HCT116 (cell line): ENCODE data around the gene AKT1. TPM values are rescaled to one million over a fixed set of nuclear protein-coding genes. Genes with fewer than 3 reads are reported as not detected.
A peak's percentile ranks its signal among the peaks of the same experiment; 100 is the strongest.

ENCODE experiments used
- ATAC-seq: fragments of 200-7000 bp; cut with Tn5 transposase; 2 replicates; pipeline ENCODE4 v1.9.1; 2020; ENCODE audit warnings: mild to moderate bottlenecking, moderate library complexity
- BruUV-seq: library from RNA; stranded (reverse); fragments of 400-500 nt; replicated peaks from 2 replicates; lab custom pipeline; 2021; lab: Mats Ljungman, UMichigan
- CTCF ChIA-PET: fragments of 300-600 bp; sonication (Branson Sonifier 250); formaldehyde crosslinking; loops from one replicate; lab custom pipeline; 2021; ENCODE audit warnings: antibody characterized with exemption; lab: Charles Lee
- POLR2A ChIA-PET: fragments of 300-600, 350-600 bp; sonication (Branson Sonifier 250); formaldehyde crosslinking; loops from one replicate; lab custom pipeline; 2021; ENCODE audit warnings: antibody characterized with exemption; lab: Charles Lee
- RAD21 ChIA-PET, 2 experiments: fragments of 300-600 bp; sonication (Branson Sonifier 250); formaldehyde crosslinking; loops; one replicate each; lab custom pipeline; 2023; ENCODE audit warnings: low total read pairs in 2 of 2; ENCODE audit not compliant: uncharacterized antibody in 2 of 2, unreplicated experiment in 2 of 2, low non-redundant PET in 1 of 2; lab: Charles Lee
- DNase-seq: peaks from one replicate; pipeline ENCODE4 v3.0.0-alpha.2; 2010; ENCODE audit warnings: low read depth, low spot score
- H2AFZ ChIP-seq: fragments of 200-600 bp; shearing (Covaris generic), sonication (generic); 2 replicates; pipeline ENCODE4 v1.6.1; 2017; ENCODE audit warnings: low read depth, mixed run types, mixed read lengths, antibody characterized with exemption, low read length; ENCODE audit not compliant: poor library complexity, severe bottlenecking
- H3K27ac ChIP-seq: 2 replicates; pipeline ENCODE4 v1.5.1; 2012; ENCODE audit warnings: low read depth, low read length
- H3K27me3 ChIP-seq: fragments of 200-600 bp; sonication (generic); 2 replicates; pipeline ENCODE4 v1.6.1; 2016; ENCODE audit warnings: mixed run types, low read length, mixed read lengths; ENCODE audit not compliant: insufficient read depth
- H3K36me3 ChIP-seq, 2 experiments: fragments of 200-500 bp in 1 of 2; fragments of 200-600 bp in 1 of 2; sonication (Bioruptor generic) in 1 of 2; sonication (generic) in 1 of 2; 2 replicates each; pipeline versions ENCODE4 v1.5.1 to v1.6.1; 2014 to 2016; ENCODE audit warnings: low read length in 2 of 2, inconsistent platforms in 1 of 2, mixed read lengths in 1 of 2, mixed run types in 1 of 2; ENCODE audit not compliant: insufficient read depth in 2 of 2, control insufficient read depth in 1 of 2
- H3K4me1 ChIP-seq, 2 experiments: fragments of 200-600 bp in 1 of 2; sonication (generic) in 1 of 2; 2 replicates each; pipeline versions ENCODE4 v1.5.1 to v1.6.1; 2012 to 2017; ENCODE audit warnings: low read length in 2 of 2, inconsistent platforms in 1 of 2, mild to moderate bottlenecking in 1 of 2, mixed read lengths in 1 of 2, mixed run types in 1 of 2, moderate library complexity in 1 of 2; ENCODE audit not compliant: insufficient read depth in 2 of 2, control insufficient read depth in 1 of 2
- H3K4me2 ChIP-seq: fragments of 200-600 bp; sonication (generic); 2 replicates; pipeline ENCODE4 v1.6.1; 2017; ENCODE audit warnings: mixed run types, low read length, mixed read lengths
- H3K4me3 ChIP-seq, 2 experiments: fragments of 200-600 bp in 1 of 2; sonication (generic) in 1 of 2; replicated peaks in 1 of 2; 2 replicates each; pipeline ENCODE4 v1.5.1; 2011 to 2016; ENCODE audit warnings: low read length in 2 of 2, control low read depth in 1 of 2, low read depth in 1 of 2, mild to moderate bottlenecking in 1 of 2, mixed read lengths in 1 of 2, mixed run types in 1 of 2
- H3K79me2 ChIP-seq: fragments of 200-600 bp; sonication (generic); 2 replicates; pipeline ENCODE4 v1.6.1; 2017; ENCODE audit warnings: mild to moderate bottlenecking, mixed run types, low read length, moderate library complexity, mixed read lengths; ENCODE audit not compliant: insufficient read depth
- H3K9ac ChIP-seq: fragments of 200-600 bp; sonication (generic); 2 replicates; pipeline ENCODE4 v1.6.1; 2016; ENCODE audit warnings: low read length, mixed read lengths
- H3K9me2 ChIP-seq: fragments of 200-600 bp; sonication (generic), shearing (Covaris generic); 2 replicates; pipeline ENCODE4 v1.6.1; 2017; ENCODE audit warnings: mixed run types, mild to moderate bottlenecking, moderate library complexity; ENCODE audit not compliant: insufficient read depth
- H3K9me3 ChIP-seq, 2 experiments: fragments of 200-500 bp in 1 of 2; fragments of 200-600 bp in 1 of 2; sonication (Bioruptor generic) in 1 of 2; sonication (generic) in 1 of 2; 2 replicates each; pipeline ENCODE4 v1.6.1; 2014 to 2017; ENCODE audit warnings: low read length in 2 of 2, mixed read lengths in 2 of 2, inconsistent platforms in 1 of 2, low read depth in 1 of 2, mild to moderate bottlenecking in 1 of 2, mixed run types in 1 of 2, moderate library complexity in 1 of 2; ENCODE audit not compliant: control insufficient read depth in 1 of 2, insufficient read depth in 1 of 2
- H4K20me1 ChIP-seq: fragments of 200-600 bp; sonication (generic), shearing (Covaris generic); 2 replicates; pipeline ENCODE4 v1.6.1; 2017; ENCODE audit warnings: mixed run types, mild to moderate bottlenecking, moderate library complexity; ENCODE audit not compliant: insufficient read depth
- ATF3 ChIP-seq: IDR thresholded peaks from 2 replicates; pipeline ENCODE4 v1.6.1; 2012
- ELF1 ChIP-seq: IDR thresholded peaks from 2 replicates; pipeline ENCODE4 v1.6.1; 2012; ENCODE audit warnings: low read depth, borderline replicate concordance
- FOSL1 ChIP-seq: IDR thresholded peaks from 2 replicates; pipeline ENCODE4 v1.6.1; 2012; ENCODE audit warnings: low read depth
- POLR2A ChIP-seq: IDR thresholded peaks from 2 replicates; pipeline ENCODE4 v1.7.0; 2011; ENCODE audit warnings: borderline replicate concordance; ENCODE audit not compliant: insufficient read depth, insufficient read length; ENCODE audit errors: extremely low read depth
- RAD21 ChIP-seq: IDR thresholded peaks from 2 replicates; pipeline ENCODE4 v1.6.1; 2012; ENCODE audit warnings: low read depth, mild to moderate bottlenecking
- REST ChIP-seq: IDR thresholded peaks from 2 replicates; pipeline ENCODE4 v1.6.1; 2012; ENCODE audit warnings: low read depth
- SP1 ChIP-seq: IDR thresholded peaks from 2 replicates; pipeline ENCODE4 v1.6.1; 2012; ENCODE audit warnings: low read depth
- ZBTB33 ChIP-seq: IDR thresholded peaks from 2 replicates; pipeline ENCODE4 v1.6.1; 2011; ENCODE audit warnings: mild to moderate bottlenecking, low read length, moderate library complexity; ENCODE audit not compliant: insufficient replicate concordance; ENCODE audit errors: extremely low read depth
- intact Hi-C: fragments of 100-400 bp; cut with micrococcal nuclease; formaldehyde crosslinking; loops from 2 replicates; pipeline ENCODE4 v1.10.0; 2022
- total RNA-seq: library from RNA; stranded (reverse); gene quantifications from one replicate; pipeline ENCODE4 v1.2.1, GENCODE V29; 2021; ENCODE audit not compliant: unreplicated experiment

The AKT1 gene
- total RNA-seq, 1 experiment from 2014 or later, result 152 TPM

- ChIA-PET POLR2A (no interaction called here), CTCF (no interaction called here)
- H3K79me2 ChIP-seq, result peaks cover 34% of the 10 kb centered on the region; the same call in 1 of the 2 replicates
- TF ChIP-seq ELF1, result no peak
- TF ChIP-seq POLR2A, result no peak
- no peak for TF ChIP-seq ATF3
- TF ChIP-seq REST, result no peak
- no peak for TF ChIP-seq FOSL1
- TF ChIP-seq SP1, result no peak
- TF ChIP-seq ZBTB33, result no peak
- TF ChIP-seq RAD21, result no peak
- TF ChIP-seq, all 23 proteins: peak for 0
- Histone ChIP-seq H2AFZ (no peak overlapping the region), H4K20me1 (no peaks in the 10 kb centered on the region), H3K9ac (no peak overlapping the region), H3K9me2 (no peaks in the 10 kb centered on the region), H3K4me2 (no peak overlapping the region), H3K4me1 (no peaks in the 10 kb centered on the region), H3K36me3 (peaks cover under 1 to 3% of the 10 kb centered on the region in 2 experiments; a peak in 2 of 4 replicates), H3K9me3 (no peaks in the 10 kb centered on the region), H3K27me3 (no peaks in the 10 kb centered on the region), H3K27ac (no peak overlapping the region), H3K4me3 (no peak overlapping the region)
- no peak for DNase-seq
- no TSS peak for BruUV-seq
- ATAC-seq, result 0 out of 2 replicates have a peak, but pooled peaks have one; percentile 6
- RAD21 ChIA-PET, result no interaction called here
- intact Hi-C loops, result no loop called here
Measured at GRCh38 chr14:104784218-104784568, 11.4 kb downstream of the AKT1 start.
